MCF 10A (cell line): ENCODE measurements around the gene TTC33. TPM values are rescaled to one million over a fixed set of nuclear protein-coding genes. Genes with fewer than 3 reads are reported as not detected.
"Not testable (repeated sequence)": the region's sequence is repeated elsewhere in the genome, so short reads cannot be mapped to it uniquely, and the experiment has no call there.

ENCODE experiments used
- BruUV-seq: library from RNA; stranded (reverse); fragments of 400-500 nt; replicated peaks from 2 replicates; lab custom pipeline; 2021; lab: Mats Ljungman, UMichigan
- CTCF ChIA-PET: fragments of 300-600 bp; sonication (Branson Sonifier 250); formaldehyde crosslinking; extraction: SDS; loops from one replicate; lab custom pipeline; 2021; ENCODE audit warnings: antibody characterized with exemption, inconsistent platforms; lab: Yijun Ruan, JAX
- POLR2A ChIA-PET: fragments of 300-600, 350-650 bp; sonication (Branson Sonifier 250); formaldehyde crosslinking; extraction: SDS; loops from one replicate; lab custom pipeline; 2020; ENCODE audit warnings: antibody characterized with exemption, inconsistent platforms; lab: Yijun Ruan, JAX
- DNase-seq: peaks from one replicate; pipeline ENCODE4 v3.0.0-alpha.2; 2018; ENCODE audit not compliant: unreplicated experiment
- H3K27ac Mint-ChIP-seq: one replicate; pipeline ENCODE4 v1.8.0; 2022; ENCODE audit warnings: mild to moderate bottlenecking, low read depth, mixed read lengths; ENCODE audit not compliant: unreplicated experiment
- H3K27me3 Mint-ChIP-seq: one replicate; pipeline ENCODE4 v1.8.0; 2022; ENCODE audit warnings: mixed read lengths; ENCODE audit not compliant: insufficient read depth, unreplicated experiment
- H3K36me3 Mint-ChIP-seq: one replicate; pipeline ENCODE4 v1.8.0; 2022; ENCODE audit warnings: mild to moderate bottlenecking, moderate library complexity, mixed read lengths; ENCODE audit not compliant: insufficient read depth, unreplicated experiment
- H3K4me1 Mint-ChIP-seq: one replicate; pipeline ENCODE4 v1.8.0; 2022; ENCODE audit warnings: mixed read lengths; ENCODE audit not compliant: insufficient read depth, unreplicated experiment
- H3K4me3 Mint-ChIP-seq: one replicate; pipeline ENCODE4 v1.8.0; 2022; ENCODE audit warnings: mild to moderate bottlenecking, moderate library complexity, mixed read lengths; ENCODE audit not compliant: unreplicated experiment
- H3K9me3 Mint-ChIP-seq: one replicate; pipeline ENCODE4 v1.8.0; 2022; ENCODE audit warnings: mixed read lengths; ENCODE audit not compliant: unreplicated experiment
- CTCF ChIP-seq: fragments of 200-600 bp; IDR thresholded peaks from one replicate; pipeline ENCODE4 v1.8.0; 2022; ENCODE audit warnings: antibody characterized with exemption, mild to moderate bottlenecking; ENCODE audit not compliant: unreplicated experiment
- intact Hi-C: fragments of 100-400 bp; cut with micrococcal nuclease; formaldehyde crosslinking; loops from 2 replicates; pipeline ENCODE4 v1.14.1; 2022
- total RNA-seq: library from RNA; stranded (reverse); gene quantifications from 2 replicates; pipeline ENCODE4 v1.2.3, GENCODE V29; 2022

TTC33 gene
- total RNA-seq, 1 experiment from 2014 or later: 13.3 TPM

DNA sequence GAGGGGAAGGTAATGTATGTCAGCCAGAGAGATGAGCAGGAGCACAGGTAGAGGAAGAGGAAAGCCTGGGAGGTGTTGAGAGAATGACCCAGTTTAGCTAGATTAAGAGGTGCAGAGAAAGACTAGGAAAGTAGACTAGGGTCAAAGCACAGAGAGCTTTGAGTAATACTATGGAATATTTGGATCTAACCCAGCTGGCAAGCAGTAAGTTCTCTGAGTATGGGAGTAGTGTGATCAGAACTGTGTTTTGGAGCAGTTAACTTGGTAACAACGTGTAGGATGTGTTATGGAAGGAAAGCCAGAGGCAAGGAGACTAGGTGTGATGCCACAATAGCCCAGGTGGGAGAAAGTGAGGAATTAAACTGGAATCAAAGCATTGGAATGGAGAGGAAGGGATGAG, 160.9 kb downstream of the TTC33 start:
- CTCF ChIA-PET: interaction anchor here (0.6 to 0.9 kb wide), 2 partner anchors 117 to 1616 kb away, joined by 3 to 4 read pairs; no protein-coding TSS in a partner anchor
- Mint-ChIP-seq H3K27me3 (no peaks in the 10 kb centered on the region), H3K36me3 (no peaks in the 10 kb centered on the region), H3K9me3 (no peaks in the 10 kb centered on the region), H3K27ac (no peak overlapping the region), H3K4me1 (peaks cover 12% of the 10 kb centered on the region), H3K4me3 (no peak overlapping the region)
- POLR2A ChIA-PET: interaction anchor here (0.6 kb wide), 1 partner anchor 9 kb away, joined by 3 read pairs; no protein-coding TSS in a partner anchor
- BruUV-seq: no TSS peak
- intact Hi-C loops: no loop called here
- peak; percentile 51 for DNase-seq
- TF ChIP-seq CTCF: no peak

- BruUV-seq, CTCF ChIA-PET, H3K4me3 Mint-ChIP-seq, H3K4me1 Mint-ChIP-seq, DNase-seq, H3K9me3 Mint-ChIP-seq, POLR2A ChIA-PET, intact Hi-C loops, H3K36me3 Mint-ChIP-seq, H3K27me3 Mint-ChIP-seq, H3K27ac Mint-ChIP-seq: not testable (repeated sequence)
Measured at GRCh38 chr5:40591727-40592396, 163.9 kb downstream of the TTC33 start.

GRCh38 chr5:40587376-40587775, 168.4 kb downstream of the TTC33 start:
- no peaks in the 10 kb centered on the region for H3K36me3 Mint-ChIP-seq
- no peak overlapping the region for H3K4me3 Mint-ChIP-seq
- no peak overlapping the region for H3K27ac Mint-ChIP-seq
- no peaks in the 10 kb centered on the region for H3K9me3 Mint-ChIP-seq
- TF ChIP-seq CTCF: no peak
- H3K4me1 Mint-ChIP-seq: no peaks in the 10 kb centered on the region
- CTCF ChIA-PET: no interaction called here
- POLR2A ChIA-PET: no interaction called here
- intact Hi-C loops: no loop called here
- H3K27me3 Mint-ChIP-seq: no peaks in the 10 kb centered on the region
- no TSS peak for BruUV-seq
- DNase-seq: no peak

DNA sequence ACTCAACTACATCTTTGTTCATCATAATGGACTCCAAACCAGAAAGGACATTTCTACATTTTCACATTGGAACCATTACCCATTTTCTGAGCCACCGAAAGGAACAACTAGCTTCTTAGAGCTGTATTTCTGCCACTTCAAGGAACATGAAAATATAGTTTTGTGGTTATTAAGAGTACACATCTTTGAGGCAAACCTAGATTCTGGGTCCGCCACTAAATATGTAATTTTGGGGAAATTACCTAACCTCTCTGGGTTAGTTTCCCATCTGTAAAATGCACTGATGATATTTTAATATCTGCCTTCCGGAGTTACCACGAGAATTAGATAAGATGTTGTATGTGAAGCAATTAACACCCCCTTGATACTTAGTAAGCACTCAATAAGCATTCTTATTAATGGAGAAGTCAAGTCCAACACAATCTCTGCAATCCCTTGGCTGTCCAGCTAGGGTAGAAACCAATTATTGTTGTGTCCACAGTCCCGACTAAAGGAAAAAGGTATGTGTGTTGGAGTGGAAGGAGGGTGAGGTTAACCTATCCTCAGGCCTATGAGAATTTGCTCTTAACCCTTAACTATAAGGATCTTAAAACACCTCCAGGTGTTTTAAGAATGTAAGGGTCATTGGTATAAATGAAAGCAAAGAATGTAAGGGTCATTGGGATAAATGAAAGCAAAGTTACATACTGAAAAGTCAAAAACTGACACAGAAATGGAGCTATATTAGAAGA, 170.1 kb downstream of the TTC33 start:
- no peaks in the 10 kb centered on the region for H3K36me3 Mint-ChIP-seq

More for the DNA sequence above, 170.1 kb downstream of the TTC33 start:
- H3K27ac Mint-ChIP-seq: no peak overlapping the region
- no peaks in the 10 kb centered on the region for H3K9me3 Mint-ChIP-seq
- DNase-seq: no peak
- no peak overlapping the region for H3K4me3 Mint-ChIP-seq
- POLR2A ChIA-PET: interaction anchor here (0.6 to 1.3 kb wide), 2 partner anchors 9 to 14 kb away, joined by 3 to 5 read pairs; no protein-coding TSS in a partner anchor
- no peaks in the 10 kb centered on the region for H3K4me1 Mint-ChIP-seq
- no TSS peak for BruUV-seq
- CTCF ChIA-PET: no interaction called here
- no peak for TF ChIP-seq CTCF
- H3K27me3 Mint-ChIP-seq: no peaks in the 10 kb centered on the region
- intact Hi-C loops: no loop called here
